COLO668 (cell line): ENCODE measurements around the gene OASL.
"Not testable (repeated sequence)": the region's sequence is repeated elsewhere in the genome, so short reads cannot be mapped to it uniquely, and the experiment has no call there.

Experiments used
- DNase-seq: peaks from one replicate; lab custom pipeline; 2025; ENCODE audit not compliant: unreplicated experiment; lab: John Stamatoyannopoulos, UW

OASL gene

DNA sequence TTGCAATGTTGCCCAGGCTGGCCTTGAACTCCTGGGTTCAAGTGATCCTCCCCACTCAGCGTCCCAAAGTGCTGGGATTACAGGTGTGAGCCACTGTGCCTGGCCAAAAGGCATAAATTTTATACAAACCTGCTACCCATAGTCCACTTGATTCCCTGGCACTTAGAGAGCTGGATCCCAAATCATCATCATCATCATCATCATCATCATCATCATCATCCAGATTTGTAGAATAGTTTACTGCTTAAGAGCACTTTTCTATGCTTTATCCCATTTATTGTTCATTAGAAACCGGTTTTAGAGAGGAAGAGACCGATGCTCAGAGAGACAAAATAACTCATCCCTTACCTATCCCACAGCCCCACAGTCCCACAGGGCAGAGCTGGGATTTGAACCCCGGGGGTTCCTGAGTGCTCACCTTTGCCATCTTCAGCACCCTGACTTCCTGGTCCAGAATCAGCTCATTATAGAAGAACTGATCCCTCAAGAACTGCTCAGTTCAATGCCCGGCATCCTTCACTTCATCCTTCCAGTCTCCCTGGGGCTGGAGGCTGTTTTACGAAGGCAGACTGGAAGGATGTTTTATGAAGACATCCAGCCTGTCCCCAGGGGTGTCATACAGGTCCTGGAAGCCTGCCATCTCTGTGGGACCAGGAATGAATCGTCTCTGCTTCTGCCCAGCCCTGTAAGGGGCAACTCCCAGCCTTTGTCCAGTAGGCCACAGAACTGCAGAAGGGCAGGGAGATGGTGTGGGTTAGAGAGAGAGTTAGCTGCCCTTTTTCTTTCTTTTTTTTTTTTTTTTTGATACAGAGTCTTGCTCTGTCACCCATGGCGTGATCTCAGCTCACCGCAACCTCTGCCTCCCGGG, 20.2 kb upstream of the OASL start:
- no peak for DNase-seq

DNA sequence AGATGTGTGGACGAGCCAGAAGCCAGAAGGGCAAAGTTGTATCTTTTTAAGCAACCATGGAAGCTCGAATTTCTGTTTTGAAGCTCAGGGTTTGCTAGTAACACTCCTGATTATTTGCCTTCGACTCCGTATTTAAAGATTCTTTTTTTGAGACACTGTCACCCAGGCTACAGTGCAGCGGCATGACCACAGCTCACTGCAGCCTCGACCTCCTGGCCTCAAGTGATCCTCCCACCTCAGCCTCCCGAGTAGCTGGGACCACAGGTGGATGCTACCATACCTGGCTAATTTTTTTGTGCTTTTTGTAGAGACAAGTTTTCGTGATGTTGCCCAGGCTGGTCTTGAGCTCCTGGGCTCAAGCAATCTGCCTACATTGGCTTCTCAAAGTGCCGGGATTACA, 18.7 kb upstream of the OASL start:
- DNase-seq, result no peak

GRCh38 chr12:121053706-121054105, 14.7 kb upstream of the OASL start:
- no peak for DNase-seq

DNA sequence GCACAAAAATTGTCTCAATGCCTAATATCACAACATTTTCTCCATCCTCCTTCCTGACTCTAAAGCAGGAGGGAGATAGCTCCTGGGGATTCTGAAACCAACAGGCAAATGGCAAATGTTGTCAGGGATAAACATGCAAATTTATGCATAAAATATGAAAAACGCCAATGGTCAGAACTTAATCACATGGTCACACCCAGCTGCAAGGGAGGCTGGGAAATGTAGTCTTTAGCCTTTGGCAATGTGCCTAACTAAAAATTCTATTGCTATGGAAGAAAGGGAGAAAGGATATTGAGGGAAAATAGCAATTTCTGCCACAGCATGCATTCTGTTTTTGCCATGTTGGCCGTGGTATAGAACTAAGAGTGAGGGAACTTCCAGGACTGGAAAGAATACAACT, 11.7 kb upstream of the OASL start:
- DNase-seq, result no peak

DNA sequence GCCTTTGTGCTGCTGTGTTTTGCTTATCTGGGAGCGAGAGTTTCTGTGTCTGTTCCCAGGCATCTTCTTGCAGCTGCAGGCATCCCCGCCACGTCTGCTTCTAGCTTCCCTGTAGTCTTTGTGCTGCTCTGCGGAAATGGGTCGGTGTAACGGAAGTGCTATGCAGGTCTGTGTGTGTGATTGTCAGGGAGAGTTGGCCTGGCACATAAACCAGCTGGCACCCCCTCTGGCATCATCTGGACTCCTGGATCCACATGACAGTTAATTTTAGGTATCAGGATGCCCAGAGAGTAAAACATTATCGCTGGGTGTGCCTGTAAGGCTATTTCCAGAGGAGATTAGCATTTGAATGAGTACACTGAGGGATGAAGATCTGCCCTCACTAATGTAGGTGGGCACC, 9.4 kb upstream of the OASL start:
- DNase-seq, result no peak

DNA sequence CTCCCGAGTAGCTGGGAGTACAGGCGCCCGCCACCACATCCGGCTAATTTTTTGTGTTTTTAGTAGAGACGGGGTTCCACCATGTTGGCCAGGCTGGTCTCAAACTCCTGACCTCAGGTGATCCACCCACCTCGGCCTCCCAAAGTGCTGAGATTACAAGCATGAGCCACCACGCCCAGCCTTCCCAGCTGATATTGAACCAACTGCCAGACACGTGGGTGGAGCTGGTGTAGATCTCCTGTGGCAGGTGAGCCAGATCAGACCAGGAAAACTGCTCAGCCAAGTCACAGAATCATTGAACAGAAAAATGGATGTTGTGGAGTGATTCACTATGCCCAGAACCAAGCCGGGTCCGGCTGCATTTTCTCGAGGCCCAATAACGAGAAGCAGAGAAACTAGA, 8.4 kb upstream of the OASL start:
- not testable (repeated sequence) for DNase-seq

DNA sequence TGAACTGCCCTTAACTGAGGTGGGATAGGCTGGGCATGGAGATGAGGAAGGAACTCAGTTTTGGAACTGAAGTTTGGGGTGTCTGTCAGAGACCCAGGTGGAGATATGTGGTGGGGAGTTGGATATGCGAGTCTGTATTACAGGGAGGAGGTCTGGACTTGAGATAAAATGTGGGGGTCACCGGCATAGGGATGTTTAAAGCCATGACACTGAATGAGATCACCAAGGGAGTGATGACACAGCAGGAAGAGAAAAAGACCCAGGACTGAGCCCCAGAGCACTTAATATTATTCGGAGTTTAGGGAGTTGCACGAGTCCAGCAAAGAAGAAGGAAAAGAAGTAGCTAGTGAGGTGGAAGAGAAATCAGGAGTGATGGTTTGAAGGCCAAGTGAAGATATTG, 4.0 kb upstream of the OASL start:
- DNase-seq, result no peak

DNA sequence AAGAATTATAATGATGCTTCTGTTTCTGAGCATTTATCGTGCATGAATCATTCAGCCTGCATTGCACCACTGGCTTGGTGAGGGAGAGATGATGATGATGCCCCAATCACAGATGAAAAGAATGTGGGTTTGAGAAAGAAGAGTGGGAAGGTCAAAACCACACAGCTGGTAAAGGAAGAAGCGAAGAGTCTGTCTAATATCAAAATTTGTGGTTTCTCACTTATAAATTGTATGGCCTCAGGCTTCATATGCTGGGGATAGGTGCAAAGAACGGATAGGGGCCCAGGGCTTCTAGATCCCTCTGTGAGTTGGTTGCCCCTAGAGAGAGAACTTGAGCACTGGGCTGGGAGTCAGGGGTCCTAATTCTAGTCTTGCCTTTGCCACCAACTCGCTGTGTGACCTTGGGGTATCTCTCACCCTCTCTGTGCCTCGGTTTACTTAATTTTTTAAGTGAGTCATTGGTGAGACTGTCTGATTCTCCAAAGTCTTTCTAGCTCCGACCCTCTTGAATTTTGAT, 2.2 kb downstream of the OASL start:
- no peak for DNase-seq

DNA sequence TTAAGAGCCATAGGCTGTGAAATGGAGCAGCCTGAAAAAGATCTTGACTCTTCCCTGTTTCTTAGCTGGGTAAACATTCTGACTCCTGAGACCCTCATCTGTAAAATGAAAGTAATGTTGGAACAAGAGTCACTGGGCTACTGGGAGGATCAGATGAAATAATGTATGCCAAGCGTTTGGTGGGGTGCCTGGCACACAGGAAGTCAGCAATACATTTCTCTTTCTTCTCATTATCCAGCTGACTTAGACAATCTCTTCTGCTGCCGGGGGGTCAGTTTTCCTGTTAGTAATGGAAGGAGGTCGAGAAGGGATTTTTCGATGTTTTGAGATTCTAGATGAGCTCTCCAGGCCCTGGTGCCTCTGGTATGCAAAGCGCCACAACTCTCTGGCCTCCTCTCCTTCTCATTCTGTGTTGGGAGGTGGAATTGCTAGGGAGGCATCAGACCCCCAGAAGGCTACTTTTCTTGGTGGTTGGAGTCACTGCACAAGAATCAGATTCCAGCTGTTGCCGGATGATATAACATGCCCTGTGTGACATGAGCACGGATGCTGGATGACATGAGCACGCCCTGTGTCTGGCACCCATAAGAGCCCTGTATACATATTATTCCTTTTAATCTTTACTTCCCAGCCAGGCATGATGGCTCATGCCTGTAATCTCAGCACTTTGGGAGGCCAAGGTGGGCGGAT, 4.3 kb downstream of the OASL start:
- DNase-seq, result no peak

- DNase-seq, result no peak
These were observed 5.3 kb downstream of the OASL start for GRCh38 chr12:121033625-121034349.

DNA sequence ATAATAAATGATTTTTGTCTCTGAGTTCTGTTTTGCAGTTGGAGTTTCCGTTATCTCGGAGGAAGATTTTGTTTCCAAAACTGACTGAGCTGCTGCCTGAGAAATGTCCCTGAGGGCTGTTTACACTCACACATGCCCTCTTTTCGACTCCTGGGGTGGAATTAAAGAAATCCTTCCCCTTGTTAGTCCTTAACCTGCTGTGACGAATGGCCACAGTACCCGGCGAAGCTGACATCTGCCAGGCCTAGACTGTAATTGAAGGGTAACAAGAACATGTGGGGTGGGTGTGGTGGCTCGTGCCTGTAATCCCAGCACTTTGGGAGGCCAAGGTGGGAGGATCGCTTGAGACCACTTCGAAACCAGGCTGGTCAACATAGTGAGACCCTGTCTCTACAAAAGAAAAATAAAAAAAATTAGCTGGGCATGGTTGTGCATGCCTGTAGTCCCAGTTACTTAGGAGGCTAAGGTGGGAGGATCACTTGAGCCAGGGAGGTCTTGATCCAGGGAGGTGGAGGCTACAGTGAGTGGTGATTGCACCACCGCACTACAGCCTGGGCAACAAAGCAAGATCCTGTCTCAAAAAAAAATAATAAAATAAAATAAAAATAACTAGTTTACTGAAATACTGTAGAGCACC, 8.4 kb downstream of the OASL start:
- DNase-seq, result no peak

- DNase-seq, result no peak
These were observed 12.6 kb downstream of the OASL start for GRCh38 chr12:121026274-121027045.

DNA sequence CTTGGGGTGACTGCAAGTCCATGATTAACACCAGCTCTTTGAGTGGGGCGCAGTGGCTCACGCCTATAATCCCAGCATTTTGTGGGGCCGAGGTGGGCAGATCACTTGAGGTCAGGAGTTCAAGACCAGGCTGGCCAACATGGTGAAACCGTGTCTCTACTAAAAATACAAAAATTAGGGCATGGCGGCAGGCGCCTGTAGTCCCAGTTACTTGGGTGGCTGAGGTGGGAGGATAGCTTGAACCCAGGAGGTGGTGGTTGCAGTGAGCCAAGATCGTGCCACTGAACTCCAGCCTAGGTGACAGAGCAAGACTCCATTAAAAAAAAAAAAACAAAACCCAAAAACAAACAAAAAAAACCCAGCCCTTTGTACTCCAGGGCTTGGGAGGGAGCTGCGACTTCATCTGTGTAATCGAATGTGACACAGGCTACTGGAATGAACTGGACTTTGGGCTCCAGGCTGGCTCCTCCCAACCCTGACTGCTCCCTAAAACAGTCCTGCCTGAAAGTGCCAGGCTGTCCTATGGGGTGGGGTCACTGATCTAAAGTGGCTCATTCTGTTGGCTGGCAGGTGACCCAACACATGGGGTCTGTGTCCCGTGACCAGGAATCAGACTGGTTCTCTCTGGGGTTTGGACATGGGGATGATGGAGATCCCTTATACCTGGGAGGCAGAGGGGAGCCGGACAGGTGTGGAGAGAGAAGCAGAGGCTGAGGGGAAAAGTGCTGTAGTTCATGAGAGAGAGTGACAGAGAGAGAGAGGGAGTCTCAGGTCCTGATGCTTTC, 13.4 kb downstream of the OASL start:
- no peak for DNase-seq

- DNase-seq, result no peak
These were observed 15.2 kb downstream of the OASL start for GRCh38 chr12:121023799-121024198.

- no peak for DNase-seq
These were observed 16.3 kb downstream of the OASL start for GRCh38 chr12:121022713-121023112.

- DNase-seq, result no peak
These were observed 17.3 kb downstream of the OASL start for GRCh38 chr12:121021754-121022153.

GRCh38 chr12:121018860-121019617, 20.0 kb downstream of the OASL start:
- no peak for DNase-seq

DNA sequence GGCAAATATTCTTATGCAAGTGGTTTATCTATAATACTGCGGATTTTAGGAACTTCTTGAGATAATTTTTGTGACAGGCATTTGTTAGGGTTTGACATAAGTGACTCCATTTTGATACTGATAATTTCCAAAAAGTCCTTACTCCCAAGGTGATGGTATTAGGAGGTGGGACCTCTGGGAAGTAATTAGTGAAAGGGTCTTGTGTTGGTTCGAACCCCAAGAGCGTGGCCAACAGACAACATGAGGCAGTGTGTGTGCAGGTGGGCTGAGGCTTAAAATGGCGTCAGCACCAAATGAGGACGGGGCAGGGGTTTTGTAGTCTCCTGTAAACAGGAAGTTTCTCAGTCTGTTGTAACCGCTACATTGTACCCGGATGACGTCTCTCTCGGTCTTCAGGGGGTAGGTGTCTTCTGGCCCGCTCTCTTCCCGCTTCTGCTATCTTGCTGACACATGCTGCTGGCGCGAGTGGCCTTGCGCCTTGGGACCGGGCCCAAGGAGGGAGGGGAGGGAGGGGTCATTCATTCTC, 21.0 kb downstream of the OASL start:
- DNase-seq, result no peak
